Kidney epithelial cell (primary cell): ENCODE results near the gene SH3BP5L. TPM values are rescaled to one million over a fixed set of nuclear protein-coding genes. Genes with fewer than 3 reads are reported as not detected.

Experiments used
- DNase-seq: peaks from one replicate; pipeline ENCODE4 v3.0.0-alpha.2; 2010; ENCODE audit warnings: low read depth
- H3K27me3 ChIP-seq: 2 replicates; pipeline ENCODE4 v1.6.0; 2011; ENCODE audit warnings: low read length; ENCODE audit not compliant: control insufficient read depth, insufficient read depth
- H3K36me3 ChIP-seq: 2 replicates; pipeline ENCODE4 v1.5.1; 2011; ENCODE audit warnings: low read length; ENCODE audit not compliant: control insufficient read depth, insufficient read depth
- H3K4me3 ChIP-seq: 2 replicates; pipeline ENCODE4 v1.5.1; 2011; ENCODE audit warnings: low read depth, mild to moderate bottlenecking, control low read depth, low read length
- CTCF ChIP-seq: IDR thresholded peaks from 2 replicates; pipeline ENCODE4 v1.5.1; 2011; ENCODE audit warnings: mild to moderate bottlenecking, moderate library complexity, low read length, control low read depth, inconsistent platforms; ENCODE audit not compliant: insufficient read depth, poor library complexity, severe bottlenecking
- total RNA-seq: library from RNA; depleted of rRNA; stranded (reverse); fragments of >200 nt; gene quantifications from 2 replicates; pipeline ENCODE4 v1.2.3, GENCODE V29; 2015

The SH3BP5L gene
- total RNA-seq, 1 donor from 2014 or later = 36.1 TPM

GRCh38 chr1:248778906-248779305 lies 46.8 kb downstream of the SH3BP5L start:
- no peak for DNase-seq
- TF ChIP-seq CTCF = no peak
- H3K27me3 ChIP-seq = no peaks in the 10 kb centered on the region
- H3K4me3 ChIP-seq = no peak overlapping the region
- H3K36me3 ChIP-seq = no peaks in the 10 kb centered on the region

GRCh38 chr1:248776991-248777390 lies 48.7 kb downstream of the SH3BP5L start:
- Histone ChIP-seq H3K36me3 (no peaks in the 10 kb centered on the region), H3K4me3 (no peak overlapping the region), H3K27me3 (no peaks in the 10 kb centered on the region)
- no peak for TF ChIP-seq CTCF
- no peak for DNase-seq

GRCh38 chr1:248775441-248775840 lies 50.3 kb downstream of the SH3BP5L start:
- no peak for TF ChIP-seq CTCF
- Histone ChIP-seq H3K36me3 (no peaks in the 10 kb centered on the region), H3K27me3 (no peaks in the 10 kb centered on the region), H3K4me3 (no peak overlapping the region)
- DNase-seq = no peak

Other genes with a start within 250 kb of the SH3BP5L start
- not detected in 2 replicates for gene OR2T10, start 228.2 kb downstream of the SH3BP5L start, total RNA-seq
- not detected in 2 replicates for gene OR2T11, start 190.8 kb downstream of the SH3BP5L start, total RNA-seq
- not detected in 2 replicates for gene OR2T35, start 180.6 kb downstream of the SH3BP5L start, total RNA-seq
- gene OR2T27, start 170.4 kb downstream of the SH3BP5L start, total RNA-seq = not detected in 2 replicates
- not detected in 2 replicates for gene OR14I1, start 123.1 kb downstream of the SH3BP5L start, total RNA-seq
- gene LYPD8, start 70.2 kb downstream of the SH3BP5L start, total RNA-seq = not detected in 2 replicates
- gene ZNF672, start 12.3 kb upstream of the SH3BP5L start, total RNA-seq = 28.7 and 33.8 TPM in 2 replicates
- 20.4 and 32.0 TPM in 2 replicates for gene ZNF692, start 33.2 kb upstream of the SH3BP5L start, total RNA-seq
- gene PGBD2, start 80.3 kb upstream of the SH3BP5L start, total RNA-seq = 6.8 and 8.2 TPM in 2 replicates